T-helper 17 cell (primary cell): ENCODE results near the gene ANKRD30A. TPM values are rescaled to one million over a fixed set of nuclear protein-coding genes. Genes with fewer than 3 reads are reported as not detected.
"Not testable (repeated sequence)": the region's sequence is repeated elsewhere in the genome, so short reads cannot be mapped to it uniquely, and the experiment has no call there.

Experiments
- ATAC-seq: fragments of 150-1000 bp; cut with Tn5 transposase; 2 replicates; pipeline ENCODE4 v1.10.0; 2021; ENCODE audit warnings: mild to moderate bottlenecking, moderate library complexity
- DNase-seq, 3 donors: peaks; one replicate each; pipeline versions ENCODE4 v3.0.0 to v3.0.0-alpha.2; 2020 to 2021
- H3K9me3 ChIP-seq: one replicate; pipeline ENCODE4 v1.7.0; 2013; ENCODE audit warnings: low read length, mild to moderate bottlenecking; ENCODE audit not compliant: control insufficient read depth, poor library complexity, severe bottlenecking
- H3K27ac Mint-ChIP-seq: one replicate; pipeline ENCODE4 v1.8.0; 2022; ENCODE audit warnings: mild to moderate bottlenecking, moderate library complexity, mixed read lengths
- H3K27me3 Mint-ChIP-seq: one replicate; pipeline ENCODE4 v1.8.0; 2022; ENCODE audit warnings: mixed read lengths
- H3K36me3 Mint-ChIP-seq: one replicate; pipeline ENCODE4 v1.8.0; 2022; ENCODE audit warnings: low read depth, mixed read lengths
- H3K4me1 Mint-ChIP-seq: one replicate; pipeline ENCODE4 v1.8.0; 2022; ENCODE audit warnings: mild to moderate bottlenecking, mixed read lengths
- H3K4me3 Mint-ChIP-seq: one replicate; pipeline ENCODE4 v1.8.0; 2022; ENCODE audit warnings: mild to moderate bottlenecking, moderate library complexity, mixed read lengths
- total RNA-seq, 4 donors: library from RNA in 2 of 4; stranded (reverse) in 2 of 4; gene quantifications; one replicate each; pipeline ENCODE4 v1.2.3 and lab custom pipeline; 2022 to 2026

ANKRD30A gene
- total RNA-seq, 2 donors from 2014 or later: not detected

DNA sequence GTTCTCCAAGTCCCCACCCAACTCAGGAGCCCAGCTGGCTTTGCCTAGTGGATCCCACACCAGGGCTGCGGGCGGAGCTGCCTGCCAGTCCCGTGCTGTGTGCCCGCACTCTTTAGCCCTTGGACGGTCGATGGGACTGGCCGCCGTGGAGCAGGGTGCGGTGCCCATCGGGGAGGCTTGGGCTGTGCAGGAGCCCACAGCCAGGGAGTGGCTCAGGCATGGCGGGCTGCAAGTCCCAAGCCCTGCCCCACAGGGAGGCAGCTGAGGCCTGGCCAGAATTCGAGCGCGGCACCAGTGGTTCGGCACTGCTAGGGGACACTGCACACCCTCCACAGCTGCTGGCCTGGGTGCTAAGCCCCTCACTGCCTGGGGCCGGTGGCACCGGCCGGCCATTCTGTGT lies 159.7 kb downstream of the ANKRD30A start:
- Mint-ChIP-seq H3K27me3 (no peaks in the 10 kb centered on the region), H3K4me1 (no peaks in the 10 kb centered on the region), H3K27ac (no peak overlapping the region), H3K36me3 (no peaks in the 10 kb centered on the region), H3K4me3 (no peak overlapping the region)
- no peaks in the 10 kb centered on the region for H3K9me3 ChIP-seq
- DNase-seq: no peak
- ATAC-seq: no peak

DNA sequence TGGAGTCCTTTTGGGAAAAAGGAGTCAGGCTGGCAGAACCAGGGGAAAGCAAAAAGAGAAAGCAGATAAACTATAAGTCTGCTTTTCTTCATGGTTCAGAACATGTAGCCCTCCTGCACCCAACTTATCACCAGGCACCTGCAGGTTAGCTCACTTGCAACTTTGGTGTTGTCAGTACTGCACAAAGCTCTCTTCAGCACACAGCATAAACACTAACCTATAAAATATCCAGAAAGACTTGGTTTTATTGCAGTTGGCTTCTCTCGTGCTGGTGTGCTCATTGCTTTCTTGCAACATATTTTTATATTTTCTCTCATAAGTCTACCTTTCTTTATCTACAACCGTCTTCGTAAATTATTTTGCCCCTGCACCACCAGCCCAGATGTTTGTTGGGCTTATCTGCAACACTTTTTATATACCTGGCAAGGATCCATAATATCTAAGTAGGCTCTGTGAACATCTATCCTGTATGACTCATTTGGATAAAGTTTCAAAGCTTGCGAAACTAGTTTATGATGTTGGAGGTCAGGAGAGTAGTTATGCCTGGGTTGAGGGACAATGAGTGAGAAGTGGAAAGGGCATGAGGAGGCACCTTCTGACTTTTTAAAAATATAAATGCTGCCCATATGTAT lies 164.6 kb downstream of the ANKRD30A start:
- H3K9me3 ChIP-seq: no peaks in the 10 kb centered on the region
- Mint-ChIP-seq H3K36me3 (no peaks in the 10 kb centered on the region), H3K4me1 (no peaks in the 10 kb centered on the region), H3K27me3 (no peaks in the 10 kb centered on the region), H3K27ac (no peak overlapping the region), H3K4me3 (no peak overlapping the region)
- DNase-seq: no peak
- no peak for ATAC-seq

DNA sequence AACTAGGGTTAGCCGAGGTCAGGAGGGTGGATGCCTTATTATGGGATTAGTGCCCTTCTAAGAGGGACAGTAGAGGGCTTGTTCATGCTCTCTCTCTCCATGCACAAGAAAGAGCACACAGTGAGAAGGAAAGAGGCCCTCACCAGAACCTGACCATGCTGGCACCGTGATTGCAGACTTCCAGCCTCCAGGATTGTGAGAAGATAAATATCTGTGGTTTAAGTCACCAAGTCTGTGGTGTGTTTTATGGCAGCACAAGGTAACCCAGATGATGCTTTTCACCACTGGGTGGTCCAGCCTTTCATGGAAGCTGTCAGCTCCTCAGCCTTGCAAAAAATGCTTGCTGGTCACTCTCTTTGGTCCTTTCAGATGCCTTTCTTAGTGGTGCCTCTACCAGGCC lies 175.9 kb downstream of the ANKRD30A start:
- no peaks in the 10 kb centered on the region for H3K9me3 ChIP-seq
- DNase-seq (no peak), ATAC-seq (no peak)
- Mint-ChIP-seq H3K4me3 (no peak overlapping the region), H3K36me3 (no peaks in the 10 kb centered on the region), H3K27me3 (no peaks in the 10 kb centered on the region), H3K27ac (no peak overlapping the region), H3K4me1 (no peaks in the 10 kb centered on the region)

DNA sequence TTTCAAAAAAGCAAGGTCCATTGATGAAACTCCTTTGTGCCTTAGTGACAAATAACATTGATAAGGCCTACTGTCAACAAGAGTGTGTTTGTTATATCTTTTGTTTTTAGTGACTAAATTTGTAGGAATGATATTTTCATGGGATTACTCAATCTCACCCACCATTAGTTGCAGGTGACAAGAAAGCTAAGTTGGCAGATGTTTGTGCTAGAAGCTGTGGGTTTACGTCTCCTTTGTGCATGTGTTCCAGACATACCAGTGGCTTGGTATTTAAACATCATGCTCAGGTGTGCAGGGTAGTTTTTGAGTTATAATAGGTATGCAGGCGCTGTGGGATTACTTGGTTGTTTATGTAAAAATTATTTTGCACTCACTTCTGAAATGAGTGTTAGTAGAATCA lies 178.6 kb downstream of the ANKRD30A start:
- H3K27me3 Mint-ChIP-seq: no peaks in the 10 kb centered on the region
- no peaks in the 10 kb centered on the region for H3K9me3 ChIP-seq
- DNase-seq: no peak
- no peak overlapping the region for H3K4me3 Mint-ChIP-seq
- H3K4me1 Mint-ChIP-seq: no peaks in the 10 kb centered on the region
- no peak overlapping the region for H3K27ac Mint-ChIP-seq
- ATAC-seq: no peak
- H3K36me3 Mint-ChIP-seq: no peaks in the 10 kb centered on the region

DNA sequence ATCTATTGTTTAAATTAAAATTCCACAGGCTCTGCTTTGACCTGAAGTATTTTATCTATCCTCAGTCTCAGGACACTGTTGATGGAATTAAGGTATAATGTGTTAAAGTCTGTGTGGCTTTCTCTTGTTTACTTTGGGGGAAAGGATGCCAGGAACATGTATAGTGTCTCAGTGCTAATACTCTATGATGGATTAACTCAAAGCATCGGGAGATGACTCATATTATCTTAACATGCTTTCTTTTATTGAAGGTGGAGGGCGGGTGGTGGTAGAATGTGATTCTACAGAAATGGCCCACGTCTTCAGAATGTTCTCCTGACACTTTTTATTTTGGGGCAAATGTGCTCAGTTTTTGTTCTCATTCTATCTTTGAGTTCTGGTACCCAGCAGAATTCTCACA lies 189.0 kb downstream of the ANKRD30A start:
- DNase-seq (no peak), ATAC-seq (no peak)
- Mint-ChIP-seq H3K27me3 (no peaks in the 10 kb centered on the region), H3K4me3 (no peak overlapping the region), H3K36me3 (no peaks in the 10 kb centered on the region), H3K4me1 (no peaks in the 10 kb centered on the region), H3K27ac (no peak overlapping the region)
- no peaks in the 10 kb centered on the region for H3K9me3 ChIP-seq

DNA sequence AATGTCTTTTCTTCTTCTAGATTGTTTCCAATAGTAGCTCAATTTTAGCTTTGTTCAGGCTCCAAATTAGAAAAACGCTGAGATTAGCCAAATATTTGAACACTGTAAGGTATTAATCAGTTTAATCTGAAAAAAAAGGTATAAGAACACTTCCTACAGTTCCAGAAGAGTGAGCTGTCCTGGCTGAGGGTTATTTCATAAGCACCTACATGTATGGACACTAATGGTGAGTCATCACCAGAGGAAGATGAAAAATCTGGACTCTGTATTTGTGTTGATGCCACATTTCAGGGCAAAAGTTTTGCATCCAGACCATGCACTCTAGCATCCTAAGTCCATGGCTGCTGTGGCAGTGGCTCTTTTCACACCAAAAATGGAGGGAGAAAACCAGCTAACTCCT lies 189.5 kb downstream of the ANKRD30A start:
- Mint-ChIP-seq H3K27me3 (no peaks in the 10 kb centered on the region), H3K36me3 (no peaks in the 10 kb centered on the region), H3K4me1 (no peaks in the 10 kb centered on the region), H3K27ac (no peak overlapping the region), H3K4me3 (no peak overlapping the region)
- ATAC-seq (no peak), DNase-seq (no peak)
- H3K9me3 ChIP-seq: no peaks in the 10 kb centered on the region

DNA sequence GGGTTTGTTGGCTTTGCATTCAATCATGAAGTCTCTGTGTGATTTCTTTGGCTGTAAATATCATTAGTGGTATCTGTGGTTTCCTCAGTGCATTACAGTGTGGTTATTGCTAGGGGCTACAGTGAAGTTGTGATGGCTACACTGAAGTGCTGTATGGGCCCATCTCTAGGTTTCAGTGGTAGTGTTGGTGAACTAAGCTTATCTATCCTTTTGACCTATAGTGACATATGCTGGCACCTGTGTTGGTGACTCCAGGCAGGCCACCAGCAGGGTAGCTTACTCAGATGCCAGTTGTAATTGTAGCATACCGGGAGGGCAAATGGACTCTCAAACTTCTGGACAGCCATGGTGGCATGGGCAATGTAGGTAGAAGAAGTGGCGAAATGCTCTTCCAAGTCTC lies 219.0 kb downstream of the ANKRD30A start:
- ATAC-seq (no peak), DNase-seq (no peak)
- H3K4me1 Mint-ChIP-seq: no peaks in the 10 kb centered on the region
- no peak overlapping the region for H3K27ac Mint-ChIP-seq
- H3K36me3 Mint-ChIP-seq: no peaks in the 10 kb centered on the region
- H3K9me3 ChIP-seq: no peaks in the 10 kb centered on the region
- no peak overlapping the region for H3K4me3 Mint-ChIP-seq
- H3K27me3 Mint-ChIP-seq: no peaks in the 10 kb centered on the region

DNA sequence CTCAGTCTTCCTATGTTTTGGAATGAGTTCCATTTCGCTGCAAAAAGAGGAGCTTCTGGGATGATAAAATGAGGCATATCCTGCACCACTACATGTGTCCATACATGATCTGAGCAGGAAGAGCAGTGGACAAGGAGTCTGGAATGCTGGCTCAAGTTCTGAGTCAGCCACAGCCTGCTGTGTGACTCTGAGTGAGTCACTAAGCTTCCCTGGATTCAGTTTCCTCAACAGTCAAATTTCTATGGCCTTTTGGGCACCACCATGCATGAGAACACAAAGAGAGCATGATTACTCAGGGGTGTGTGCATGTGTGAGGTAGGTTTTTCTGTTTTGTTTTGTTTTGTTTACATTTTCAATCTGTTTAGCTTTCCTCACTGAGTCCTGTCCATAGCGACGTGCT lies 254.6 kb downstream of the ANKRD30A start:
- no peaks in the 10 kb centered on the region for H3K9me3 ChIP-seq
- no peak overlapping the region for H3K4me3 Mint-ChIP-seq
- no peak for DNase-seq
- H3K4me1 Mint-ChIP-seq: no peaks in the 10 kb centered on the region
- no peak for ATAC-seq
- H3K27me3 Mint-ChIP-seq: no peaks in the 10 kb centered on the region
- no peaks in the 10 kb centered on the region for H3K36me3 Mint-ChIP-seq
- H3K27ac Mint-ChIP-seq: no peak overlapping the region

DNA sequence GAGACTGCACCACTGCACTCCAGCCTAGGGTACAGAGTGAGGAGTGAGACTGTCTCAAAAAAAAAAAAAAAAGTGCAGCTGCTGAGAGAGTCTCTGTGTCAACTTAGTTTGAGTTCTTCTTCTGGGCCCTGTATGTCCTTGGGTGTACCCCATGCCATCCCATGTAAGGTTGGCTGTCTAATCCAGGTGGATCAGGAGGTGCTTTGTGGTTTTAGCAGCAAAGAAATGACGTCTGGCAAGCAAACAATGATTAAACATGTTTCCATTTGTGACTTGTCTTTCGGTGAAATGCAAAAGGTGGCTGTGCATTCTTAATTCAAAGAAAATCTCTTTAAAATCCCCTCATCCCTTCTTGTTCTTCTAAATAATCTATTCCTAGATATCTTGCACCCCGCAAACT lies 255.9 kb downstream of the ANKRD30A start:
- no peaks in the 10 kb centered on the region for H3K9me3 ChIP-seq
- H3K27me3 Mint-ChIP-seq: no peaks in the 10 kb centered on the region
- H3K27ac Mint-ChIP-seq: no peak overlapping the region
- DNase-seq: no peak
- no peaks in the 10 kb centered on the region for H3K4me1 Mint-ChIP-seq
- no peak for ATAC-seq
- H3K36me3 Mint-ChIP-seq: no peaks in the 10 kb centered on the region
- H3K4me3 Mint-ChIP-seq: no peak overlapping the region

DNA sequence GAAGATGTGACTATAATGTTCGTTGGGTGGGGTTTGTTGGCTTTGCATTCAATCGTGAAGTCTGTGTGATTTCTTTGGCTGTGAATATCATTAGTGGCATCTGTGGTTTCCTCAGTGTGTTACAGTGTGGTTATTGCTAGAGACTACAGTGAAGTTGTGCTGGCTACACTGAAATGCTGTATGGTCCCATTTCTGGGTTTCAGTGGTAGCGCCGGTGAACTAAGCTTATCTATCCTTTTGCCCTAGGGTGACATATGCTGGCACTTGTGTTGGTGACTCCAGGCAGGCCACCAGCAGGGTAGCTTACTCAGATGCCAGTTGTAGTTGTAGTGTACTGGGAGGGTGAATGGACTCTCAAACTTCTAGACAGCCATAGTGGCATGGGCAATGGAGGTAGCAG lies 259.5 kb downstream of the ANKRD30A start:
- Mint-ChIP-seq H3K36me3 (no peaks in the 10 kb centered on the region), H3K4me1 (no peaks in the 10 kb centered on the region), H3K4me3 (no peak overlapping the region), H3K27me3 (no peaks in the 10 kb centered on the region), H3K27ac (no peak overlapping the region)
- DNase-seq (no peak), ATAC-seq (no peak)
- H3K9me3 ChIP-seq: no peaks in the 10 kb centered on the region

DNA sequence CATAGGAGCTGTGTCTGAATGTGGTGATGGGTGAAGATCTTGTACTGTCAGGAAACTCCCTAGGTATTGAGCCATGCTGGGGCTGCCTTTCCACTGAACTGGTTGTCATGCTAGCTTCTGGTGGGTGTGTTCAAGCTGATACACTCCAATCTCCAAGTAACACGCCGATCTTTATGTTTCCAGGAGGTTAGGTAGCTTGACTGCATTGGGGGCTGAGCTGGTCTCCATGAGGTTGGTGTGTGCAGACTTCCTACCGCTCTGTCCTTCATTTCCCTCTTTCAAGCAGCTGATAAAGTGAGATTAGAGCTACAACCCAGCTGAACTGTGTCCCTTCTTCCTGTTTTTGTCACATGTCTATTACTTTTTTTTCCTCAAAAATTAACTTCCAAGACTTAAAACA lies 265.5 kb downstream of the ANKRD30A start:
- H3K36me3 Mint-ChIP-seq: no peaks in the 10 kb centered on the region
- H3K27me3 Mint-ChIP-seq: no peaks in the 10 kb centered on the region
- no peaks in the 10 kb centered on the region for H3K4me1 Mint-ChIP-seq
- H3K9me3 ChIP-seq: no peaks in the 10 kb centered on the region
- ATAC-seq (no peak), DNase-seq (no peak)
- no peak overlapping the region for H3K4me3 Mint-ChIP-seq
- H3K27ac Mint-ChIP-seq: no peak overlapping the region

DNA sequence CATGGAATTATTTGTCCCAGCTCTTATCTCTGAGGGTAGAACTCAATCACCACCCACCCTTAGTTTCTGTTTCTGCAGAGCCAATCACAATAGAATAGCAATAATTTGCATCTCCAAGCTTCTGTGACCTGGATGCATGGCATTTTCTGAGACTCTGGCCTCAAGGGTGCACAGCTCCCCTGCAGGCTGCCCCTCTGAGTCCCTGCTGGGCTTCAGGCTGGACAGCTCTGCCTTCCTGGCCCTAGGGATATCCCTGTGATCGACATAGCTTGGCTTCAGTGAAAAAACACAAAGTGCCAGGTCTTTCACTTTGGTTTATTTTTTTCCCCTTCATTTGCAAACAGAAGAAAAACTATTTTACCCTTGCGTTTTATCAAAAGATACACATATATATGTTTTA lies 275.4 kb downstream of the ANKRD30A start:
- not testable (repeated sequence) for H3K27ac Mint-ChIP-seq, H3K4me3 Mint-ChIP-seq, ATAC-seq, H3K4me1 Mint-ChIP-seq, DNase-seq, H3K27me3 Mint-ChIP-seq, H3K36me3 Mint-ChIP-seq, H3K9me3 ChIP-seq

DNA sequence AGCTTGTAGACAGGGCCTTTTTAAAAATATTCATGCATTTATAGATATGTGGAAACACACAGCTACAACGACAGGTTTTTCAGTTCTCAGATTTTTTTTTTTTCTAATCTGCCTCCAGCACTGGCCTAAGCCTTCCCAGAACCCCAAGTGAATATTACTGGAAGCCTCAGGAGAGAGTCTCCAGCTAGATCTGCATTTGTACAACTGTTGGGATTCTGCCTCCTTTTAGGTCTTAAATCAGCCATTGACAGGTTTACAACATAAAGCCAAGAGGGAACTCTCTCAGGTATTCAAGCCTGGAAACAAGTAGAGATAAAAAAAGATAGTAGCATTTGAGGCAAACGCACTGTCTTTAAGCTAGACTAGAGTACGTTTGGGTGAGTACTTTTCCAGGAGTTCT lies 275.8 kb downstream of the ANKRD30A start:
- H3K4me3 Mint-ChIP-seq: no peak overlapping the region
- no peaks in the 10 kb centered on the region for H3K4me1 Mint-ChIP-seq
- no peak for ATAC-seq
- no peaks in the 10 kb centered on the region for H3K36me3 Mint-ChIP-seq
- no peaks in the 10 kb centered on the region for H3K27me3 Mint-ChIP-seq
- no peak for DNase-seq
- no peak overlapping the region for H3K27ac Mint-ChIP-seq
- H3K9me3 ChIP-seq: peaks cover 3% of the 10 kb centered on the region

DNA sequence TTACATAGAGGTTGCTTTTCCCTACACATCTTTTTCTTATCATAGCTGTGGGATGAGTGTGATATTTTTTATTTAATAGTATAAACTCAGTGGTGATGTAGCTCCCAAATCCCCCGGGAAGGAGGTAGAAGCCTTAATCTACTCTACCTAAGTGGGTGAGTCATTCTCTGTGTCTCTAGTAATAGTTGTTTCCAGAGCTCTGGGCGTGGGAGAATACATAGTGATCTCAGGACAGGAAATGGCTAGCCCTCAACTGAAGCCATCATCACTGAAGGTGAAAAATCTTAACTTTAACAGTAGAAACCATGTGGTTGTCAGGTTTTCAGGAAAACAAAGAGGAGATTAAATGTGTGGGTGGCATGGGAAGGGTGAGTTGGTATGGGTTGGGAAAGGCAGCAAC lies 278.4 kb downstream of the ANKRD30A start:
- Mint-ChIP-seq H3K4me1 (no peaks in the 10 kb centered on the region), H3K4me3 (no peak overlapping the region), H3K36me3 (no peaks in the 10 kb centered on the region), H3K27me3 (no peaks in the 10 kb centered on the region), H3K27ac (no peak overlapping the region)
- no peaks in the 10 kb centered on the region for H3K9me3 ChIP-seq
- DNase-seq (no peak), ATAC-seq (no peak)
